Measurements from ENCODE around the gene RAB31.

The RAB31 gene

GRCh38 chr18:9714266-9715087 is 6.4 kb downstream of the RAB31 start:
- H3K4me1 ChIP-seq (ENCODE audit: control insufficient read depth, insufficient read depth, low read length), result peaks cover 36% of the 10 kb centered on the region

DNA sequence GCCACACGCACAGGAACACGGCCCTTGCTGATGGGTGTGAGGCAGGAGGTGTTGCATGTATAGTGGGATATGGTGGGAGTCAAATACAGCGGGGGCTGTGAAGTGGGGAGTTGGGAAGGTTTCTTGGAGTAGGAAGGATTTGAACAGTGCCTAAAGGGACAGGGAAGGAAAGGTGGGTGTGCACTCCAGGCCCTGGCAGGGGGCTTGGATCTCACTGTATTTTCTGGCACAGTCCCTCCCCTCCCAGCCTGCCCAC is 6.9 kb downstream of the RAB31 start:
- H3K36me3 ChIP-seq (ENCODE audit: control insufficient read depth in 2 of 2, insufficient read depth in 2 of 2, low read length in 2 of 2), result no peaks in the 10 kb centered on the region
- H3K27ac ChIP-seq (ENCODE audit: low read length), result no peak overlapping the region
- H3K27me3 ChIP-seq (ENCODE audit: control insufficient read depth in 1 of 2, insufficient read depth in 2 of 2, low read length in 2 of 2), result no peaks in the 10 kb centered on the region
- no peak overlapping the region for H3K9ac ChIP-seq (ENCODE audit: low read length in 2 of 2)
- no peak overlapping the region for H3K4me3 ChIP-seq (ENCODE audit: low read length in 2 of 2)
- H3K9me3 ChIP-seq (ENCODE audit: control insufficient read depth in 2 of 2, low read length in 2 of 2), result no peaks in the 10 kb centered on the region
- peaks cover 35% of the 10 kb centered on the region for H3K4me1 ChIP-seq (ENCODE audit: control insufficient read depth, insufficient read depth, low read length)

More at GRCh38 chr18:9714266-9715087, 6.4 kb downstream of the RAB31 start:
- Histone ChIP-seq H3K27ac (ENCODE audit: low read length) (no peak overlapping the region), H3K36me3 (ENCODE audit: control insufficient read depth in 2 of 2, insufficient read depth in 2 of 2, low read length in 2 of 2) (no peaks in the 10 kb centered on the region), H3K4me3 (ENCODE audit: low read length in 2 of 2) (no peak overlapping the region), H3K9ac (ENCODE audit: low read length in 2 of 2) (no peak overlapping the region), H3K9me3 (ENCODE audit: control insufficient read depth in 2 of 2, low read length in 2 of 2) (no peaks in the 10 kb centered on the region), H3K27me3 (ENCODE audit: control insufficient read depth in 1 of 2, insufficient read depth in 2 of 2, low read length in 2 of 2) (no peaks in the 10 kb centered on the region)

DNA sequence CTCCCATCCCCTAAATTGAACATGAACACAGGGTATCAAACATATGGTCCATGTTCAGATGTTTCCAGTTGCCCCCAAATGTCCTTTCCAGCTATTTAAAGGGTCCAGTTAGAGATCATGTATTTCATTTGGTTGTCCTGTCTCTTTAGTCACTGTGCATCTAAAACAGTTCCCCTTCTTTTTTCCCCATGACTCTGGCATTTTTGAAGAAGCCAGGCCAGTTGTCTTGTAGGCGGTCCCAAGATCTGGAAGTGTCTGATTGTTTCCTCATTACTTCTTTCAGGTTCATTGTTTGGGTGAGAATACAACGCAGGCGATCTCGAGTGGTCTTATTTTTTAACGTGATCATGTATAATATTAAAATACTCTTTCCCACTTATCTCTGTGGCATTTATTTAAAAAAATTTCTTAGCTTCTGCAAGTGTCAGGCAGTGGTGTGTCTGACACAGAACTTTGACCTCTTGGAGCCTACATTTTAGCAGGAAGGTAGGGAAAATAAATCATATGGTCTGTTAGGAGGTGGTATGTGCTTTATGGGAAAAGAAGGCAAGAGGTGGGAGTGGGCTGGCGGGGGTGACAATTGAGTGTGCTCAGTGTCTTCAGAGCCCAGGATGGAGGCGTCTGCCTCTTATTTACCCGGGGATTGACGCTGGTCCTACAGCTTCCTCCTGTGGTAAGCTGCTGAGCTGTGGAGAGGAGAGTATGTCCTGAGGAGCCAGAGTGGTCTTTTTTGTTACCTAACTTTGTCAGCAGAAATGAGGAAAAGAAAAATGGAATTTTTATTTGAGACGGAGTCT is 8.1 kb downstream of the RAB31 start:
- H3K4me1 ChIP-seq (ENCODE audit: control insufficient read depth, insufficient read depth, low read length), result peaks cover 33% of the 10 kb centered on the region
- no peak overlapping the region for H3K4me3 ChIP-seq (ENCODE audit: low read length in 2 of 2)
- no peaks in the 10 kb centered on the region for H3K9me3 ChIP-seq (ENCODE audit: control insufficient read depth in 2 of 2, low read length in 2 of 2)
- no peak overlapping the region for H3K27ac ChIP-seq (ENCODE audit: low read length)
- H3K9ac ChIP-seq (ENCODE audit: low read length in 2 of 2), result no peak overlapping the region
- no peaks in the 10 kb centered on the region for H3K27me3 ChIP-seq (ENCODE audit: control insufficient read depth in 1 of 2, insufficient read depth in 2 of 2, low read length in 2 of 2)
- H3K36me3 ChIP-seq (ENCODE audit: control insufficient read depth in 2 of 2, insufficient read depth in 2 of 2, low read length in 2 of 2), result no peaks in the 10 kb centered on the region

DNA sequence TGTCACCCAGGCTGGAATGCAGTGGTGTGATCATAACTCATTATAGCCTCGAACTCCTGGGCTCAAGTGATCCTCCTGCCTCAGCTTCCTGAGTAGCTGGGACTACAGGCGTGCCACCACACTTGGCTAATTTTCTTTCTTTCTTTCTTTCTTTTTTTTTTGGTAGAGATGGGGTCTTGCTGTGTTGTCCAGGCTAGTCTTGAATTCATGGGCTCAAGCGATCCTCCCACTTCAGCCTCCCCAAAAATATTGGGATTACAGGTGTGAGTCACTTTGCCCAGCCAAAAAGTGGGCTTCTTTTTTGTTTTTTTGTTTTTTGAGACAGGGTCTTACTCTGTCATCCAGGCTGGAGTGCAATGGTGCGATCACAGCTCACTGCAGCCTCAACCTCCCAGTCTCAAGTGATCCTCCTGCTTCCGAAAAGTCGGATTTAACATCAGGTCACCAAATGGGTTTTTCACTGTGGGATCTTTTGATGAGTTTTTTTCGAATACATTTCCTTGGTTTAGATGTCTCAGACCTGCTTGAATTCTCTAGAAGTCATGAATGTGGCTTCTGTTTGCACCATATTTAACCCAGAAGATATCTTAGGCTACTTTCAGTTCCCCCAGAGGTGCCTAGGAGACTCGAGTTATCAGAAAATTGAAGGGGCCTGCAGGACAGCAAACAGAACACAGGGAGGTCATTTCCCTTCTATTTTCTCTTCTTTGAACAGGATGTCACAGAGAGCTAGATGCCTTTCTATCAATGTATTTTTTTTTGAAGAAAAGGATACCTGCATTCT is 8.9 kb downstream of the RAB31 start:
- Histone ChIP-seq H3K9ac (ENCODE audit: low read length in 2 of 2) (no peak overlapping the region), H3K27ac (ENCODE audit: low read length) (no peak overlapping the region), H3K9me3 (ENCODE audit: control insufficient read depth in 2 of 2, low read length in 2 of 2) (no peaks in the 10 kb centered on the region), H3K4me3 (ENCODE audit: low read length in 2 of 2) (no peak overlapping the region), H3K4me1 (ENCODE audit: control insufficient read depth, insufficient read depth, low read length) (peaks cover 29% of the 10 kb centered on the region), H3K27me3 (ENCODE audit: control insufficient read depth in 1 of 2, insufficient read depth in 2 of 2, low read length in 2 of 2) (no peaks in the 10 kb centered on the region), H3K36me3 (ENCODE audit: control insufficient read depth in 2 of 2, insufficient read depth in 2 of 2, low read length in 2 of 2) (no peaks in the 10 kb centered on the region)

GRCh38 chr18:9719421-9719981 is 11.4 kb downstream of the RAB31 start:
- Histone ChIP-seq H3K9ac (ENCODE audit: low read length in 2 of 2) (peak overlapping the region in 1 of 2 donors; percentile 37), H3K4me3 (ENCODE audit: low read length in 2 of 2) (peak overlapping the region; percentile 57 to 62), H3K27ac (ENCODE audit: low read length) (peak overlapping the region; percentile 33), H3K9me3 (ENCODE audit: control insufficient read depth in 2 of 2, low read length in 2 of 2) (no peaks in the 10 kb centered on the region), H3K4me1 (ENCODE audit: control insufficient read depth, insufficient read depth, low read length) (peaks cover 20% of the 10 kb centered on the region), H3K36me3 (ENCODE audit: control insufficient read depth in 2 of 2, insufficient read depth in 2 of 2, low read length in 2 of 2) (no peaks in the 10 kb centered on the region), H3K27me3 (ENCODE audit: control insufficient read depth in 1 of 2, insufficient read depth in 2 of 2, low read length in 2 of 2) (no peaks in the 10 kb centered on the region)

DNA sequence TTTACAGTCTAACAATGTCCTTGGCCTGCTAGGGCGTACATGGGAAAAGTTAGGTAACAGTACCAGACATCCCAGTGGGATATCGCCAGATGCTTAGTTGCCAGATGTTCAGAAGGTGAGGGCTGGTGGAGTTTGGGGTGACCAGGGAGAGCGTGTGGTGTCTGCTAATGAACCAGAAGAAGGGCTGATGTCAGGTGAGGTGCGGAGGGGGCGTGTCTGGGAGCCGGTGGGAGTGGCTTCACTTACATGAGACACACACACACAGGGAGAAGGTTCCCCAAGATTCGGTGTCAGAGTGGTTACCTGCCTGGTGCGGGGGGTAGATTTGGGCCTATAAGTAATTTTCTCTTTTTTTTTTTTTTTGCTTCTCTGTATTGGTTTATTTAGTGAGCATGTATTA is 12.2 kb downstream of the RAB31 start:
- H3K9me3 ChIP-seq (ENCODE audit: control insufficient read depth in 2 of 2, low read length in 2 of 2), result no peaks in the 10 kb centered on the region
- no peak overlapping the region for H3K27ac ChIP-seq (ENCODE audit: low read length)
- H3K36me3 ChIP-seq (ENCODE audit: control insufficient read depth in 2 of 2, insufficient read depth in 2 of 2, low read length in 2 of 2), result peaks cover 0 to 2% of the 10 kb centered on the region in 2 donors

DNA sequence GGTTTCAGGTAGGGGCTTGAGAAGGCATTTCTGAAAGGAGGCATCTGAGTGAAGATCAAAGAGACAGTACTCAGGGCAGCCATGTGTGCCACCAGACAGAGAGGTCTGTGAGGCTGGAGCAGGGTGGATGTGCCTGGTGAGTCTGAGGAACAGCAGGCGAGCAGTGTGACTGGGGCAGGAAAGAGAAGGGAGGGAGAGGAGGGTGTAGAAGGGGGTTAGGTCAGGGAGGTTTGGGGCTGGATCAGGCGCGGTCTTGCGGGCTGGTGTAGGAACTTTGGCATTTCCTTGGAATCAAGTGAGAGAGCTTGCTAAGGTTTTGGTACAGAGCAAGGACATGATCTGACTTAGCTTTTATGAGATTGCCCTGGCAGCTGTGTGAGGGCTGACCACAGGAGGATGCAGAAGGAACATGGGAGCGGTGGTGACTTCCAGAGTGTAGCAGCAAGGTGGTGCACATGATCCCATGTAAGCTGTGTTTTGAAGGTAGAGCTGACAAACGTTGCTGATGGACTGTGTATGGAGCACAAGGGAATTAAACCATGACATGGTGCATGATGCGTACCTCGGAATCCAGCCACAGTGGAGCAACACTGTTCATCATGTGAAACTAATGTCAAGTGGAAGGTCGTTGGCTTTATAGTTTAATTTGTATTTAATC is 13.9 kb downstream of the RAB31 start:
- Histone ChIP-seq H3K27ac (ENCODE audit: low read length) (no peak overlapping the region), H3K4me1 (ENCODE audit: control insufficient read depth, insufficient read depth, low read length) (peaks cover 22% of the 10 kb centered on the region), H3K9me3 (ENCODE audit: control insufficient read depth in 2 of 2, low read length in 2 of 2) (no peaks in the 10 kb centered on the region), H3K4me3 (ENCODE audit: low read length in 2 of 2) (no peak overlapping the region), H3K9ac (ENCODE audit: low read length in 2 of 2) (no peak overlapping the region), H3K36me3 (ENCODE audit: control insufficient read depth in 2 of 2, insufficient read depth in 2 of 2, low read length in 2 of 2) (peaks cover 0 to 2% of the 10 kb centered on the region in 2 donors), H3K27me3 (ENCODE audit: control insufficient read depth in 1 of 2, insufficient read depth in 2 of 2, low read length in 2 of 2) (no peaks in the 10 kb centered on the region)

More for the DNA sequence above, 12.2 kb downstream of the RAB31 start:
- Histone ChIP-seq H3K4me3 (ENCODE audit: low read length in 2 of 2) (peak overlapping the region in 1 of 2 donors; percentile 38), H3K27me3 (ENCODE audit: control insufficient read depth in 1 of 2, insufficient read depth in 2 of 2, low read length in 2 of 2) (no peaks in the 10 kb centered on the region), H3K9ac (ENCODE audit: low read length in 2 of 2) (no peak overlapping the region), H3K4me1 (ENCODE audit: control insufficient read depth, insufficient read depth, low read length) (peaks cover 14% of the 10 kb centered on the region)

- Histone ChIP-seq H3K27ac (ENCODE audit: low read length) (no peak overlapping the region), H3K4me3 (ENCODE audit: low read length in 2 of 2) (no peak overlapping the region), H3K9ac (ENCODE audit: low read length in 2 of 2) (no peak overlapping the region), H3K9me3 (ENCODE audit: control insufficient read depth in 2 of 2, low read length in 2 of 2) (no peaks in the 10 kb centered on the region), H3K27me3 (ENCODE audit: control insufficient read depth in 1 of 2, insufficient read depth in 2 of 2, low read length in 2 of 2) (no peaks in the 10 kb centered on the region), H3K4me1 (ENCODE audit: control insufficient read depth, insufficient read depth, low read length) (peaks cover 23% of the 10 kb centered on the region), H3K36me3 (ENCODE audit: control insufficient read depth in 2 of 2, insufficient read depth in 2 of 2, low read length in 2 of 2) (peaks cover 0 to 2% of the 10 kb centered on the region in 2 donors)
These were observed 14.6 kb downstream of the RAB31 start for GRCh38 chr18:9722691-9723090.

DNA sequence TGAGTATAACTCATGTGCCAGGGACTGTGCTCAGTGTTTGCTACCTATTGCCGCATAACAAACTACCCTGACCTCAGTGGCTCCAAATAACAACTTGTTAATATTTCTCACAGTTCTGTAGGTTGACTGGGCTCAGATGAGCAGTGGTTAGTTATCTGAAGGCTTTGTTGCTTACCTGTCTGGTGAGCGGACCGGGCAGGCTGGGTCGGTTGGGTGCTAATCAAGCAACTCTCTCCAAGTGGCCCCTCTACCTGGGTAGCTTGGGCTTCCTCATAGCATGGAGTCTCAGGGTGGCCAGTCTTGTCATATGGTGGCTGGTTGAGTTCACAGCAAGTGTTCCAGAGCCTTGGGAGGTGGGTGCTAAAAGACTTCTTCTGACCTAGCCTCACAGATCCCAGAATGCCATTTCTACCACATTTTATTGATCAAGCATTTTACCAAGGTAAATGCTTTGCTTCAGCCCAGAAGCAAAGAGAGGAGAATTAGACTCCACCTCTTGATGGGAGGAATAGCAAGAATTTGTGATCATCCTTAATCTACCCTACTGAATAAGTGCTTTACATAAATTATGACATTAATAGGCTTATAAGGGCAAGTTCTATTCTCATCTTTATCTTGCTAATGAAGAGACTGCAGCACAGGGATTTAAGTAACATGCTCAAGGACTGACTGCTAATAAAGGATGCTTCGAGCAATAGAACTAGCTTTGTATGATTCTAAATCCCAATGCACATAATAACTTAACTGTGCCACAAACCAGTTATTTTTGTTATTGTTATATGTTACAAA is 16.9 kb downstream of the RAB31 start:
- Histone ChIP-seq H3K4me1 (ENCODE audit: control insufficient read depth, insufficient read depth, low read length) (peaks cover 18% of the 10 kb centered on the region), H3K27ac (ENCODE audit: low read length) (no peak overlapping the region), H3K27me3 (ENCODE audit: control insufficient read depth in 1 of 2, insufficient read depth in 2 of 2, low read length in 2 of 2) (no peaks in the 10 kb centered on the region), H3K4me3 (ENCODE audit: low read length in 2 of 2) (no peak overlapping the region), H3K9me3 (ENCODE audit: control insufficient read depth in 2 of 2, low read length in 2 of 2) (no peaks in the 10 kb centered on the region), H3K36me3 (ENCODE audit: control insufficient read depth in 2 of 2, insufficient read depth in 2 of 2, low read length in 2 of 2) (peaks cover 0 to 2% of the 10 kb centered on the region in 2 donors), H3K9ac (ENCODE audit: low read length in 2 of 2) (no peak overlapping the region)
